K562 (cell line): ENCODE data around the gene GPR139. TPM values are rescaled to one million over a fixed set of nuclear protein-coding genes. Genes with fewer than 3 reads are reported as not detected.

Source experiments
- ATAC-seq: fragments of 200-7000 bp; cut with Tn5 transposase; 3 replicates; pipeline ENCODE4 v1.9.1; 2020; ENCODE audit warnings: moderate library complexity
- BruUV-seq: library from RNA; stranded (reverse); fragments of 400-500 nt; replicated peaks from 2 replicates; lab custom pipeline; 2021; lab: Mats Ljungman, UMichigan
- CTCF ChIA-PET: fragments of 300-600 bp; formaldehyde crosslinking; extraction: SDS; loops from one replicate; lab custom pipeline; 2021; ENCODE audit warnings: low intra/inter-chr PET ratio; lab: Yijun Ruan, JAX
- POLR2A ChIA-PET: fragments of 300-600, 350-650 bp; sonication (Branson Sonifier 250); formaldehyde crosslinking; extraction: SDS; loops from one replicate; lab custom pipeline; 2021; ENCODE audit warnings: antibody characterized with exemption, inconsistent platforms; lab: Yijun Ruan, JAX
- DNase-seq, 4 experiments: peaks; one replicate each; pipeline versions ENCODE4 v3.0.0 to v3.0.0-alpha.2; 2011 to 2018; ENCODE audit warnings: low spot score in 3 of 4, mixed read lengths in 3 of 4; ENCODE audit errors: extremely low read depth in 1 of 4
- FAIRE-seq: peaks from 2 replicates; lab custom pipeline; 2011; peaks lifted over from hg19 to GRCh38; lab: Jason Lieb, UNC
- H2AFZ ChIP-seq: 2 replicates; pipeline ENCODE4 v1.6.0; 2011; ENCODE audit warnings: low read depth, low read length, control low read depth, inconsistent platforms
- H3K27ac ChIP-seq: fragments of 200-600 bp; 3 replicates; pipeline ENCODE4 v1.8.0; 2011; ENCODE audit warnings: low read depth, mild to moderate bottlenecking, control low read depth, inconsistent platforms, low read length, moderate library complexity, mixed read lengths; ENCODE audit errors: extremely low read depth
- H3K27me3 ChIP-seq, 2 experiments: fragments of 300-600 bp in 1 of 2; 2 replicates in 1 of 2; 3 replicates in 1 of 2; pipeline versions ENCODE4 v1.6.0 to v1.8.0; 2011; ENCODE audit warnings: inconsistent platforms in 2 of 2, low read length in 2 of 2, mild to moderate bottlenecking in 1 of 2, mixed read lengths in 1 of 2, moderate library complexity in 1 of 2; ENCODE audit not compliant: control insufficient read depth in 2 of 2, insufficient read depth in 2 of 2
- H3K36me3 ChIP-seq: fragments of 300-600 bp; 3 replicates; pipeline ENCODE4 v1.8.0; 2011; ENCODE audit warnings: mild to moderate bottlenecking, low read length, inconsistent platforms; ENCODE audit not compliant: control insufficient read depth, insufficient read depth
- H3K4me1 ChIP-seq, 2 experiments: fragments of 200-600 bp in 1 of 2; replicated peaks in 1 of 2; 2 replicates in 1 of 2; 3 replicates in 1 of 2; pipeline versions ENCODE4 v1.5.1 to v1.8.0; 2011; ENCODE audit warnings: inconsistent platforms in 2 of 2, low read length in 2 of 2, mild to moderate bottlenecking in 1 of 2, mixed read lengths in 1 of 2, moderate library complexity in 1 of 2; ENCODE audit not compliant: control insufficient read depth in 2 of 2, insufficient read depth in 2 of 2
- H3K4me2 ChIP-seq: 2 replicates; pipeline ENCODE4 v1.6.1; 2011; ENCODE audit warnings: low read length, control low read depth, inconsistent platforms, mixed read lengths; ENCODE audit not compliant: insufficient read depth
- H3K4me3 ChIP-seq: fragments of 200-600 bp; sonication (generic), shearing (Covaris generic); 2 replicates; pipeline ENCODE4 v1.5.1; 2016; ENCODE audit warnings: control low read depth, inconsistent platforms
- H3K79me2 ChIP-seq: fragments of 200-600 bp; 3 replicates; pipeline ENCODE4 v1.8.0; 2011; ENCODE audit warnings: low read length, inconsistent platforms; ENCODE audit not compliant: control insufficient read depth, insufficient read depth
- H3K9ac ChIP-seq, 2 experiments: 2 replicates each; pipeline versions ENCODE4 v1.6.0 to v1.6.1; 2011; ENCODE audit warnings: low read depth in 2 of 2, low read length in 2 of 2, control low read depth in 1 of 2, inconsistent platforms in 1 of 2, mild to moderate bottlenecking in 1 of 2, mixed read lengths in 1 of 2; ENCODE audit not compliant: insufficient read depth in 1 of 2
- H3K9me1 ChIP-seq: one replicate; pipeline ENCODE4 v1.6.0; 2011; ENCODE audit warnings: inconsistent platforms, mild to moderate bottlenecking, low read length, moderate library complexity; ENCODE audit not compliant: control insufficient read depth, insufficient read depth
- H3K9me3 ChIP-seq: replicated peaks from 2 replicates; pipeline ENCODE4 v1.5.1; 2011; ENCODE audit warnings: low read depth, low read length, inconsistent platforms; ENCODE audit not compliant: control insufficient read depth, insufficient read depth
- H4K20me1 ChIP-seq: replicated peaks from 2 replicates; pipeline ENCODE4 v1.6.1; 2011; ENCODE audit warnings: low read length, inconsistent platforms, mixed read lengths; ENCODE audit not compliant: control insufficient read depth, insufficient read depth
- CLOCK ChIP-seq: fragments of 250-450 bp; sonication (Bioruptor Pico); IDR thresholded peaks from 2 replicates; pipeline ENCODE4 v1.4.0; 2020; ENCODE audit warnings: mild to moderate bottlenecking, moderate library complexity, borderline replicate concordance
- E2F5 ChIP-seq: sonication (generic); formaldehyde crosslinking; IDR thresholded peaks from 2 replicates; pipeline ENCODE4 v1.8.0; 2022; ENCODE audit warnings: mild to moderate bottlenecking, missing genetic modification reagents
- GTF3C2 ChIP-seq: IDR thresholded peaks from 3 replicates; pipeline ENCODE4 v1.6.1; 2011; ENCODE audit warnings: borderline replicate concordance, mild to moderate bottlenecking, moderate library complexity; ENCODE audit not compliant: insufficient read length; ENCODE audit errors: extremely low read depth
- HNRNPUL1 ChIP-seq: fragments of 200-400 bp; formaldehyde crosslinking; IDR thresholded peaks from 2 replicates; pipeline ENCODE4 v1.6.1; 2017; ENCODE audit warnings: low read length
- LEF1 ChIP-seq: fragments of 450-650 bp; IDR thresholded peaks from 2 replicates; pipeline ENCODE4 v1.6.1; 2016; ENCODE audit warnings: mild to moderate bottlenecking
- NCOA2 ChIP-seq, 2 experiments: fragments of 450-650 bp; IDR thresholded peaks; 2 replicates each; pipeline ENCODE4 v1.6.1; 2018; ENCODE audit warnings: mild to moderate bottlenecking in 2 of 2, moderate library complexity in 1 of 2; ENCODE audit not compliant: partially characterized antibody in 2 of 2
- ZNF76 ChIP-seq: fragments of 250-450 bp; sonication (Bioruptor Pico); IDR thresholded peaks from 2 replicates; pipeline ENCODE4 v1.4.0; 2020; ENCODE audit warnings: mild to moderate bottlenecking, moderate library complexity, borderline replicate concordance
- ZSCAN32 ChIP-seq: fragments of 450-650 bp; formaldehyde crosslinking; IDR thresholded peaks from 2 replicates; pipeline ENCODE4 v1.4.0; 2020; ENCODE audit warnings: mild to moderate bottlenecking, moderate library complexity
- WGBS: fragments of 100-300 bp; shearing (Covaris generic); methylation state at CpG from one replicate; pipeline ENCODE4 v1.1.6; 2016; ENCODE audit warnings: low coverage, mixed read lengths; ENCODE audit not compliant: insufficient coverage; ENCODE audit errors: missing lambda C conversion rate; 5-methylcytosine and 5-hydroxymethylcytosine counted together
- in situ Hi-C: fragments of 300-500 bp; cut with MboI; formaldehyde crosslinking; loops from 4 replicates; pipeline ENCODE4 v1.15.0; 2018; ENCODE audit warnings: inconsistent platforms, mixed read lengths
- intact Hi-C: fragments of 100-400 bp; cut with micrococcal nuclease; formaldehyde crosslinking; loops from 2 replicates; pipeline ENCODE4 v1.14.2; 2022
- polyA plus RNA-seq, 8 experiments: library from polyadenylated mRNA; depleted of rRNA in 4 of 8; stranded (reverse) in 5 of 8; unstranded in 3 of 8; fragments of >200 nt; fragmentation: Nextera tagmentation in 2 of 8; fragmentation: Illumina TruSeq in 1 of 8; extraction: Ambion mirVana in 2 of 8; extraction: Trizol in 1 of 8; gene quantifications; 2 replicates each; pipeline versions ENCODE4 v1.2.1 to v1.2.3, GENCODE V29; 2011 to 2014; ENCODE audit warnings: inconsistent platforms in 1 of 8, missing spikeins in 1 of 8
- total RNA-seq, 7 experiments: library from RNA; depleted of rRNA in 6 of 7; stranded (reverse); fragments of >200 nt in 6 of 7; fragmentation: Illumina TruSeq in 2 of 7; extraction: Trizol in 2 of 7; gene quantifications; 2 replicates each; pipeline versions ENCODE4 v1.2.1 to v1.2.3, GENCODE V29; 2011 to 2021; ENCODE audit warnings: low replicate concordance in 1 of 7

GPR139 gene
- total and polyA plus RNA-seq, 9 of the 15 experiments (the other 6 are each of a cell fraction or from before 2014, with no cell fraction given), result not detected

GRCh38 chr16:20049831-20050230 lies 23.9 kb downstream of the GPR139 start:
- POLR2A ChIA-PET, result no interaction called here
- no peak for TF ChIP-seq GTF3C2
- no peak for TF ChIP-seq ZSCAN32 (CRISPR knock-in tag)
- TF ChIP-seq ZNF76, result no peak
- no peak for TF ChIP-seq E2F5 (CRISPR knock-in tag)
- TF ChIP-seq HNRNPUL1, result no peak
- no peak for TF ChIP-seq CLOCK (CRISPR knock-in tag)
- no peak for TF ChIP-seq LEF1
- no peak for TF ChIP-seq NCOA2 (IDR thresholded peaks at IDR 0.05; ENCODE audit: partially characterized antibody in 2 of 2)

More at GRCh38 chr16:20049831-20050230, 23.9 kb downstream of the GPR139 start:
- Histone ChIP-seq H3K27ac (no peak overlapping the region), H3K36me3 (no peaks in the 10 kb centered on the region), H3K27me3 (peaks cover 0 to 19% of the 10 kb centered on the region in 2 experiments; a peak in 2 of 5 replicates), H3K4me3 (no peak overlapping the region), H4K20me1 (no peaks in the 10 kb centered on the region; the same call in 1 of the 2 replicates), H3K9me3 (no peaks in the 10 kb centered on the region), H3K4me2 (no peak overlapping the region), H3K79me2 (no peaks in the 10 kb centered on the region), H3K4me1 (no peaks in the 10 kb centered on the region; a peak in 1 of 5 replicates), H3K9ac (no peak overlapping the region), H2AFZ (no peak overlapping the region), H3K9me1 (no peaks in the 10 kb centered on the region)
- BruUV-seq, result no TSS peak
- no peak for ATAC-seq
- in situ Hi-C loops (no loop called here), intact Hi-C loops (no loop called here)
- 0% methylated on average over 1 of the region's 1 CpG for WGBS
- CTCF ChIA-PET, result no interaction called here
- no peak for DNase-seq
- no peak for FAIRE-seq
